Activated CD8-positive, alpha-beta T cell treated with anti-CD3 and anti-CD28 coated beads for 36 hours (primary cell): ENCODE data around the gene PPIG. TPM values are rescaled to one million over a fixed set of nuclear protein-coding genes. Genes with fewer than 3 reads are reported as not detected.

Experiments
- ATAC-seq: fragments of 200-7000 bp; cut with Tn5 transposase; one replicate; pipeline ENCODE4 v1.10.0; 2021; ENCODE audit warnings: mild to moderate bottlenecking, moderate library complexity
- CTCF ChIA-PET: fragments of 350-600 bp; sonication (Branson Sonifier 250); formaldehyde crosslinking; loops from one replicate; lab custom pipeline; 2021; ENCODE audit warnings: antibody characterized with exemption; lab: Charles Lee
- POLR2A ChIA-PET: fragments of 350-600 bp; sonication (Branson Sonifier 250); formaldehyde crosslinking; loops from one replicate; lab custom pipeline; 2021; ENCODE audit warnings: antibody characterized with exemption; lab: Charles Lee
- DNase-seq: peaks from one replicate; pipeline ENCODE4 v3.0.0-alpha.2; 2020
- H3K27ac Mint-ChIP-seq: one replicate; pipeline ENCODE4 v1.8.0; 2021; ENCODE audit warnings: mild to moderate bottlenecking, mixed read lengths
- H3K27me3 Mint-ChIP-seq: one replicate; pipeline ENCODE4 v1.8.0; 2021; ENCODE audit warnings: mixed read lengths
- H3K36me3 Mint-ChIP-seq: one replicate; pipeline ENCODE4 v1.8.0; 2021; ENCODE audit warnings: low read depth, mixed read lengths
- H3K4me1 Mint-ChIP-seq: one replicate; pipeline ENCODE4 v1.8.0; 2021; ENCODE audit warnings: low read depth, mixed read lengths
- H3K4me3 Mint-ChIP-seq: one replicate; pipeline ENCODE4 v1.8.0; 2021; ENCODE audit warnings: mild to moderate bottlenecking, moderate library complexity, mixed read lengths
- H3K9me3 Mint-ChIP-seq: one replicate; pipeline ENCODE4 v1.8.0; 2021; ENCODE audit warnings: mixed read lengths
- intact Hi-C: fragments of 100-400 bp; cut with micrococcal nuclease; formaldehyde crosslinking; loops from one replicate; pipeline ENCODE4 v1.10.0; 2022
- total RNA-seq, 2 experiments: library from RNA; stranded (reverse); gene quantifications; one replicate each; pipeline ENCODE4 v1.2.3, GENCODE V29; 2021
- TF ChIP-seq, protein P1 (sequence below): fragments of 200-600 bp; IDR thresholded peaks from one replicate; pipeline ENCODE4 v1.8.0; 2022; ENCODE audit warnings: antibody characterized with exemption, mild to moderate bottlenecking

Gene PPIG
- total RNA-seq, 2 experiments from 2014 or later, result 54.9 to 62.0 TPM

DNA sequence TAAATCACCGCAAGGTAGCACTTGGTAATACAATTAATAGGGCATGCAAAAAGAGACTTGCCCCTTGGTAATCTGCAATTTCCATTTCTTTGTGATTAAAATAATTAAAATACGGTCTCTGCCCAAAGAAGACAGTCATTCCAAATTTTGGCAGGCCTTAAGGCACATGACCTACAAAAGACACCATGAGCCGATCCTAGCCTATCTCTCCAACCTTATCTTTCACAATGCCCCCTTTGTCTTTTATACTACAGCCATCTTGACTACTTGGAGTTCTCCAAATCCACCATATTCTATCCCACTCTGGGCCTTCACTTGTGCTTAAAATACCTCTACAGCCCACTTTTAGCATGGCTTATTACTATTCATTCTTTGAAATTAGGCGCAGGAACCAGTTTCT, 86.8 kb downstream of the PPIG start:
- DNase-seq (no peak), ATAC-seq (no peak)
- Mint-ChIP-seq H3K27me3 (peaks cover 9% of the 10 kb centered on the region), H3K4me1 (no peaks in the 10 kb centered on the region), H3K36me3 (no peaks in the 10 kb centered on the region), H3K9me3 (no peaks in the 10 kb centered on the region), H3K4me3 (no peak overlapping the region), H3K27ac (no peak overlapping the region)
- ChIA-PET POLR2A (no interaction called here), CTCF (no interaction called here)
- TF ChIP-seq, protein P1, sequence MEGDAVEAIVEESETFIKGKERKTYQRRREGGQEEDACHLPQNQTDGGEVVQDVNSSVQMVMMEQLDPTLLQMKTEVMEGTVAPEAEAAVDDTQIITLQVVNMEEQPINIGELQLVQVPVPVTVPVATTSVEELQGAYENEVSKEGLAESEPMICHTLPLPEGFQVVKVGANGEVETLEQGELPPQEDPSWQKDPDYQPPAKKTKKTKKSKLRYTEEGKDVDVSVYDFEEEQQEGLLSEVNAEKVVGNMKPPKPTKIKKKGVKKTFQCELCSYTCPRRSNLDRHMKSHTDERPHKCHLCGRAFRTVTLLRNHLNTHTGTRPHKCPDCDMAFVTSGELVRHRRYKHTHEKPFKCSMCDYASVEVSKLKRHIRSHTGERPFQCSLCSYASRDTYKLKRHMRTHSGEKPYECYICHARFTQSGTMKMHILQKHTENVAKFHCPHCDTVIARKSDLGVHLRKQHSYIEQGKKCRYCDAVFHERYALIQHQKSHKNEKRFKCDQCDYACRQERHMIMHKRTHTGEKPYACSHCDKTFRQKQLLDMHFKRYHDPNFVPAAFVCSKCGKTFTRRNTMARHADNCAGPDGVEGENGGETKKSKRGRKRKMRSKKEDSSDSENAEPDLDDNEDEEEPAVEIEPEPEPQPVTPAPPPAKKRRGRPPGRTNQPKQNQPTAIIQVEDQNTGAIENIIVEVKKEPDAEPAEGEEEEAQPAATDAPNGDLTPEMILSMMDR, result no peak
- intact Hi-C loops, result no loop called here

DNA sequence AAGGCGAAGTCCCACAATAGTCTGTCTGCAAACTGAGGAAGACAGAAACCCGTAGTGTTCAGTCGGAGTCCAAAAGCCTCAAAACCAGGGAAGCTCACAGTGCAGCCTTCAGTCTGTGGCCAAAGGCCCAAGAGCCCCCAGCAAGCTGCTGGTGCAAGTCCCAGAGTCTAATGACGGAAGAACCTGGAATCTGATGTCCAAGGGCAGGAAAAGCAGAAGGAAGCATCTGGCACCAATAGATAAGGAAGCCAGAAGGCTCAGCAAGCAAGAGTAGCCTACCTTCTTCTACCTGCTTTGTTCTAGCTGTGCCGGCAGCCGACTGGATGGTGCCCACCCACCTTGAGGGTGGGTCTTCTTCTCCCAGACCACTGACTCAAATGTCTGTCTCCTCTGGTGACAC, 88.3 kb downstream of the PPIG start:
- intact Hi-C loops, result no loop called here
- H3K9me3 Mint-ChIP-seq, result no peaks in the 10 kb centered on the region
- TF ChIP-seq, protein P1, result no peak
- ATAC-seq (no peak), DNase-seq (no peak)
- H3K4me3 Mint-ChIP-seq, result no peak overlapping the region
- no peaks in the 10 kb centered on the region for H3K4me1 Mint-ChIP-seq
- CTCF ChIA-PET, result interaction anchor here (1.4 kb wide), 1 partner anchor 33 kb away, joined by 3 read pairs; no protein-coding TSS in a partner anchor
- peaks cover 9% of the 10 kb centered on the region for H3K27me3 Mint-ChIP-seq
- POLR2A ChIA-PET, result interaction anchor here (0.6 kb wide), 1 partner anchor 142 kb away, joined by 3 read pairs; no protein-coding TSS in a partner anchor
- no peaks in the 10 kb centered on the region for H3K36me3 Mint-ChIP-seq
- H3K27ac Mint-ChIP-seq, result no peak overlapping the region

DNA sequence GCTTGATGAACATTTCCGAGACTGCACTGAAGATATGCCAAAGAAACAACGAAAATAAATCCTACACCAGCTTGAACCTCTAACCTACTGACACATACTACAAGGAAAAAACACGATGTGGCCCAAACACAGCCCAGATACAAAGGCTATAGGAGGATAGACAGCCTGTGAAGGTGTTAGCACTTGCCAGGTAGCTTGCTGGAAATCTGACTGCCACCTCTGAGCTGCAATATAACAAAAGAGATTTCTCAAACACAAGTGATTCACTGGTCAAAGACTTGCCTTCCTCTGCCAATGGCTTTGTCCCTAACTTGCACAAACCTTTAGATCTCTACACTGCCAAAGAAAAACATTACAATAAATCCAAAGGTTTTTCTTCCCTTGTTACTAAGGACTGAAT, 89.0 kb downstream of the PPIG start:
- Mint-ChIP-seq H3K27me3 (peaks cover 9% of the 10 kb centered on the region), H3K4me1 (no peaks in the 10 kb centered on the region), H3K27ac (no peak overlapping the region), H3K9me3 (no peaks in the 10 kb centered on the region), H3K36me3 (no peaks in the 10 kb centered on the region), H3K4me3 (no peak overlapping the region)
- intact Hi-C loops, result no loop called here
- ATAC-seq (no peak), DNase-seq (no peak)
- POLR2A ChIA-PET, result no interaction called here
- TF ChIP-seq, protein P1, result no peak
- CTCF ChIA-PET, result interaction anchor here (1.2 to 1.4 kb wide), 2 partner anchors 10 to 32 kb away, joined by 3 to 6 read pairs; no protein-coding TSS in a partner anchor

DNA sequence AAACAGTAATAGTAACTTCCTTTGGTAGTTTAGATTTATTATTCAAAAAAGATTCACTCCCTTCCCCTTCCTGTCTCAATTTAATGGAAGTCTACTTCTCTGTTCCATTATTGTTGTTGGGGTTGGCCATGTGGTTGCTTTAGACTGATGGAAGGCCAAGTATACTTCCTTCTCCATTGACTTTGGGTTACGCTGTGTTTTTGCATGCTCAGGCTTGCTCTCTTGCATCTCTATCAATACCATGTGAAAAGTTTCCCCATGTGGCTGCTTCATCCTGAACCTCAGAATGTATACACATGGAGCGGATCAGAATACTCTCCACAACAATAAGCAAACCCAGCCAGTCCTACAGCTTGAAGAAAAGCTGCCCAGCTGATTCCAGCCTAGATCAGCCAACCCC, 89.8 kb downstream of the PPIG start:
- POLR2A ChIA-PET, result no interaction called here
- Mint-ChIP-seq H3K36me3 (no peaks in the 10 kb centered on the region), H3K4me3 (no peak overlapping the region), H3K27me3 (peaks cover 9% of the 10 kb centered on the region), H3K4me1 (no peaks in the 10 kb centered on the region), H3K27ac (no peak overlapping the region), H3K9me3 (no peaks in the 10 kb centered on the region)
- TF ChIP-seq, protein P1, result no peak
- ATAC-seq (no peak), DNase-seq (no peak)
- CTCF ChIA-PET, result interaction anchor here (1.2 kb wide), 1 partner anchor 9 kb away, joined by 6 read pairs; no protein-coding TSS in a partner anchor
- intact Hi-C loops, result no loop called here

DNA sequence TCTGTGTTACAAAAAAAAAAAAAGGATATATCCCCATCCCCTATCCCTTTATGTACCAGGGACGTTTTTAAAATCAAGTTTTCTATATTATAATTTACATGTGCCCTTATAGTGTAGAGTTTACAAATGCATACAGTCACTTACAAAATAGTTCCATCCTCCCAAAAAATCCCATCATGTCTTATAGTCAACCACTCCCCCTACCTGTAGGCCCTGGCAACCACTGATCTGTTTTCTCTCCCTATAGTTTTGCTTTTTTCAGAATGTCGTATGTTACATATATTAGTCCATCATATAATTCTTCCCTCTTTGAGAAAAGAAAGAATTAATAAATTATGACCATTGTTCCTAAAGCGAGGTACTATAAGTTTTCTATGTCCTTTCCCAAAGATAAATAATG, 92.2 kb downstream of the PPIG start:
- DNase-seq (no peak), ATAC-seq (no peak)
- TF ChIP-seq, protein P1, result no peak
- intact Hi-C loops, result no loop called here
- Mint-ChIP-seq H3K9me3 (no peaks in the 10 kb centered on the region), H3K36me3 (no peaks in the 10 kb centered on the region), H3K4me1 (no peaks in the 10 kb centered on the region), H3K27ac (no peak overlapping the region), H3K4me3 (no peak overlapping the region), H3K27me3 (peaks cover 9% of the 10 kb centered on the region)
- ChIA-PET POLR2A (no interaction called here), CTCF (no interaction called here)
